HepG2 (cell line): ENCODE results near the gene C5AR2. TPM values are rescaled to one million over a fixed set of nuclear protein-coding genes. Genes with fewer than 3 reads are reported as not detected.

Source experiments
- ARID3A ChIP-seq: IDR thresholded peaks from 2 replicates; pipeline ENCODE4 v1.6.1; 2012; ENCODE audit warnings: low read depth, low read length, improper control_type of control experiment
- ATF4 ChIP-seq, 2 experiments: fragments of 450-650 bp in 1 of 2; sonication (generic) in 1 of 2; formaldehyde crosslinking; IDR thresholded peaks; 2 replicates each; pipeline versions ENCODE4 v1.5.0 to v1.8.0; 2020 to 2022; ENCODE audit warnings: mild to moderate bottlenecking in 1 of 2, missing genetic modification reagents in 1 of 2
- CHCHD3 ChIP-seq: sonication (generic); formaldehyde crosslinking; IDR thresholded peaks from 2 replicates; pipeline ENCODE4 v1.8.0; 2022; ENCODE audit warnings: mild to moderate bottlenecking, missing genetic modification reagents, moderate library complexity
- NR2F1 ChIP-seq, 2 experiments: fragments of 450-650 bp in 1 of 2; formaldehyde crosslinking in 1 of 2; IDR thresholded peaks; 2 replicates each; pipeline versions ENCODE4 v1.5.0 to v1.6.1; 2016 to 2020; ENCODE audit warnings: mild to moderate bottlenecking in 1 of 2, missing compliant biosample characterization in 1 of 2, missing genetic modification reagents in 1 of 2, moderate library complexity in 1 of 2
- TAF1 ChIP-seq: sonication (generic); formaldehyde crosslinking; IDR thresholded peaks from 2 replicates; pipeline ENCODE4 v1.4.0; 2020; ENCODE audit warnings: missing genetic modification reagents
- USF2 ChIP-seq, 2 experiments: sonication (generic) in 1 of 2; formaldehyde crosslinking in 1 of 2; IDR thresholded peaks; 2 replicates each; pipeline versions ENCODE4 v1.5.1 to v1.6.1; 2011 to 2020; ENCODE audit warnings: borderline replicate concordance in 1 of 2, low read depth in 1 of 2, low read length in 1 of 2, mild to moderate bottlenecking in 1 of 2, missing genetic modification reagents in 1 of 2, moderate library complexity in 1 of 2
- ZNF883 ChIP-seq: sonication (generic); formaldehyde crosslinking; IDR thresholded peaks from 2 replicates; pipeline ENCODE4 v1.5.1; 2020; ENCODE audit warnings: mild to moderate bottlenecking, missing genetic modification reagents; ENCODE audit errors: not compliant biosample characterization
- polyA plus RNA-seq, 8 experiments: library from polyadenylated mRNA; depleted of rRNA in 3 of 8; stranded (reverse) in 7 of 8; unstranded in 1 of 8; fragments of >200 nt; fragmentation: Illumina TruSeq in 4 of 8; extraction: Trizol in 4 of 8; gene quantifications; 2 replicates each; pipeline versions ENCODE4 v1.2.1 to v1.2.3, GENCODE V29; 2011 to 2016; ENCODE audit warnings: low read depth in 4 of 8, missing spikeins in 1 of 8, mixed read lengths in 1 of 8; ENCODE audit not compliant: insufficient read depth in 1 of 8
- total RNA-seq, 5 experiments: library from RNA; depleted of rRNA; stranded (reverse); fragments of >200 nt; fragmentation: Illumina TruSeq; extraction: Trizol; gene quantifications; 2 replicates each; pipeline ENCODE4 v1.2.3, GENCODE V29; 2016; ENCODE audit warnings: low read depth in 1 of 5

Gene C5AR2
- total and polyA plus RNA-seq, 2 of the 13 experiments (the other 11 are each of a cell fraction or from before 2014, with no cell fraction given), result 0.09 to 0.24 TPM

DNA sequence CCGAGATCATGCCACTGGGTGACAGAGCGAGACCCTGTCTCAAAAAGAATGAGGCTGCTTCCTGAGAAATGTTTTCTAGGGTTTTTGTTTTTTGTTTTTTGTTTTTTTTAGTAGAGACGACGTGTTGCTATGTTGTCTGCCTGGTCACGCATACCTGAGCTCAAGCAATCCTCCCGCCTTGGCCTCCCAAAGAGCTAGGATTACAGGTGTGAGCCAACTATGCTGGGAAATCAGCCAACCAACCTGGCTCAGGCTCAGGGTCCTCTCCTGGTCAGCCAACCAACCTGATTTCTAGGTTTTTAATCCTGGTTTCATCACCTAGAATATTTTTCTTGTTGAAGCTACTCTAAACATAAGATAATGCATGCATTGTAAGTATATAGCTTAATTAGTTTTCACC, 24.9 kb downstream of the C5AR2 start (continued):
- no peak for TF ChIP-seq USF2 (IDR thresholded peaks at IDR 0.05; ENCODE audit: low read depth, low read length)
- TF ChIP-seq USF2 (CRISPR knock-in tag; IDR thresholded peaks at IDR 0.05; ENCODE audit: borderline replicate concordance), result no peak
- TF ChIP-seq ARID3A, result no peak
- no peak for TF ChIP-seq ATF4 (CRISPR knock-in tag; IDR thresholded peaks at IDR 0.05)
- no peak for TF ChIP-seq ZNF883 (CRISPR knock-in tag)
- TF ChIP-seq CHCHD3 (CRISPR knock-in tag), result no peak
- TF ChIP-seq TAF1, result no peak
- no peak for TF ChIP-seq NR2F1 (CRISPR knock-in tag; IDR thresholded peaks at IDR 0.05)
- TF ChIP-seq, all 625 proteins: peak for 0
